ENCODE measurements around the gene IGSF21. TPM values are rescaled to one million over a fixed set of nuclear protein-coding genes. Genes with fewer than 3 reads are reported as not detected.

Gene IGSF21
- total and polyA plus RNA-seq, 4 donors = 0.95 to 10.1 (median 3.8) TPM

DNA sequence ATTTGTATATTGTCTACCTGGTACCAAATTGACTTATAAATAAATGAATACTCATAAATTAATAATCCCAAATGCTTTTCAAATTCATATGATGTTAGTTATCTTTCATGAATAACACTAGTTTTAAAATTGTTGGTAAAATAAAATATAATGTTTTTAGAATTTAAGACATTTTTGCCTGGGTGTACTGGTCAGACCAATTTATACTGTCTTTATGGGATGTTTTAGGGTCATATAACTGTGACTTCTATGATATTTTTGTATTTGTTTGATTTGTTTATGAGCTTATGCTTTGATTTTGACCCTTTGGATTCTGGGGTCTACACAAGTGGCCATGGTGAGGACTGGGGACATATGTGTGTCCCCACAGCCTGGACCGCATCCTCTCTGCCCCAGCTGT, 319.0 kb downstream of the IGSF21 start:
- H3K4me1 ChIP-seq (ENCODE audit: control insufficient read depth in 1 of 2, insufficient read depth in 2 of 2, low read length in 2 of 2) = no peaks in the 10 kb centered on the region
- H3K4me3 ChIP-seq (ENCODE audit: low read length in 2 of 2) = no peak overlapping the region
- H3K36me3 ChIP-seq (ENCODE audit: control insufficient read depth in 1 of 2, insufficient read depth in 2 of 2, low read length in 1 of 2) = no peaks in the 10 kb centered on the region
- H3K9me3 ChIP-seq (ENCODE audit: control insufficient read depth, low read length) = peaks cover 5% of the 10 kb centered on the region
- no peak overlapping the region for H3K27ac ChIP-seq (ENCODE audit: low read depth in 1 of 2, low read length in 2 of 2)
- intact Hi-C loops (cut with DNase I) = no loop called here
- ATAC-seq (ENCODE audit: low FRiP score) = no peak
- WGBS, 2 donors = 86 to 92% methylated on average over 1 of the region's 1 CpG
- H3K27me3 ChIP-seq (ENCODE audit: control insufficient read depth in 1 of 2, insufficient read depth in 2 of 2, low read length in 1 of 2) = no peaks in the 10 kb centered on the region
- no peak for DNase-seq

Data from aorta (tissue), 5 donors.